GM18951 (cell line): ENCODE measurements around the gene CACNA1G.

Source experiments
- POLR2A ChIP-seq: IDR thresholded peaks from 4 replicates; pipeline ENCODE4 v1.6.1; 2011; ENCODE audit warnings: mild to moderate bottlenecking; ENCODE audit not compliant: insufficient read length, insufficient read depth; ENCODE audit errors: extremely low read depth
- in situ Hi-C: fragments of 300-500 bp; cut with MboI; formaldehyde crosslinking; loops from one replicate; pipeline ENCODE4 v1.12.0; 2022; ENCODE audit warnings: low sequenced_read_pairs, mixed read lengths, inconsistent platforms; ENCODE audit not compliant: unreplicated experiment

Gene CACNA1G

DNA sequence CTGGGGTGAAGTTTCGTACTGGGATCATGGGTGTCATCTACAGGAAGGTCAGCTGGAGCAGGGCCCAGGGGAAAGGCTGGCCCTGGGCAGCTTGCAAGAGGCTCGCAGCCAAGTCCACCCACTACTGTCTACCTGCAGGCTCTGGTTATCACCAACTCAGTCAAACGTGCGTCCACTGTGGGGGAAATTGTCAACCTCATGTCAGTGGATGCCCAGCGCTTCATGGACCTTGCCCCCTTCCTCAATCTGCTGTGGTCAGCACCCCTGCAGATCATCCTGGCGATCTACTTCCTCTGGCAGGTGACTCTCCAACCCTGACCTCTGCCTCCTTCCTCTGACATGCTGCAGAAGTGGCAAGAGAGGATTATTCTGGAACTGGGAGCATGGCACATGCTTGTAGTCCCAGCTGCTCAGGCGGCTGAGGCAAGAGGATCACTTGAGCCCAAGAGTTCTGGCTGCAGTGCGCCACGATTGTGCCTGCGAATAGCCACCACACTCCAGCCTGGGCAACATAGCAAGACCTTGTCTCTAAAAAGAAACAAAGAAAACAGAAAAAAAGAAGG, 103.4 kb downstream of the CACNA1G start:
- no peak for TF ChIP-seq POLR2A
- in situ Hi-C loops, result no loop called here

DNA sequence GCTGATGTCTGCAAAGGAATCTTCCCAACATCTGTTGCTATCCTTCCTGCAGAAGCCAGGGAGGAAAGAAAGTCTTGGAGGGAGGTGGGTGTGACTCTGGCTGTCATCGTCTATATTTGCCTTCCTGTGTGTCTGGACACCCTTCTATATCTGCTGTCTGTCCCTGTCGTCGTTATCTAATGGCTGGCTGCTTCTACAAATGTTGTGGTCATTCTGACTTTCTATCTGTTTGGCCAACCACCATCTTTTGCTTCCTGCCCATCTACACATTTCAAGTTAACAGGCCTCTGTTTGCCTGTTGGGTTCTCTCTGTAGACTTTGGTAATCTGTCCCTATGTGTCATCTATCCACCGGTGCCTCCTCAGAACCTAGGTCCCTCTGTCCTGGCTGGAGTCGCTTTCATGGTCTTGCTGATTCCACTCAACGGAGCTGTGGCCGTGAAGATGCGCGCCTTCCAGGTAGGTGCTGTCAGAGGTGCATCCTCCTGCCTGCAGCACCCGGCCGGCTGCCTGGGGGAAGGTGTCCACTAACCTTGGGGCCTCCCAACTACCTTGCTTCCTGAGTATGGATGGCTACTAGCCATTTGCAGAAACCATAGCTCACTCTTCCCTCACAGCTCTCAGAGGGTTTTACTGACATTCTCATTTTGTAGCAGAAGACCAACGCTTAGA, 104.4 kb downstream of the CACNA1G start:
- in situ Hi-C loops, result no loop called here
- TF ChIP-seq POLR2A, result no peak

DNA sequence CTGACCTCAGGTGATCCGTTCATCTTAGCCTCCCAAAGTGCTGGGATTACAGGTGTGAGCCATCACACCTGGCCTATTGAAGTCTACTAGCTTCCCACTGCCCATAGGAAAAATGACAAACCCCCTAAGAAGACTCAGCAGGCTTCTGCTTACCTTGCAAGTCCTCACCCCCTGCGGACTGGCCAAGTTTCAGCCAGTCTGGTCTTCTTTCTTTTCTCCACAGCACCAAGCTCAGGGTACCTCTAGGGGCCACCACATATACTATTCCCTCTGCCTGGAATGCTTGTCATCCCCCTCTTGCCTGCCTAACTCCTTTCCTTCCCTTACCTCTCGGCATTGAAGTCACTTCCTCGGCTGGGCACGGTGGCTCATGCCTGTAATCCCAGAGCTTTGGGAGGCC, 105.3 kb downstream of the CACNA1G start:
- in situ Hi-C loops, result no loop called here
- no peak for TF ChIP-seq POLR2A

DNA sequence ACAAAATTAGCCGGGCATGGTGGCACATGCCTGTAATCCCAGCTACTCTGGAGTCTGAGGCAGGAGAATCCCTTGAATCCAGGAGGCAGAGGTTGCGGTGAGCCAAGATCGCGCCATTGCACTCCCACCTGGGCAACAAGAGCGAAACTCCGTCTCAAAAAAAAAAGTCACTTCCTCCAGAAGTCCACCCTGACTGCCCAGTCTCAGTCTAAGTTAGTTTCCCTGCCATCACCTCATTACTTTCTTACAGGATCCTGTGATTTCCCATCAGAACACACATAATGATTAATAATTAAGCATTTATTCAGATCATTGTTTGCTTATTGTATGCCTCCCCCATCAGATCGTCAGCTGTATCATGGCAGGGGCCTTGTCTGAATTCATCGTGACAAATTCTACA, 105.8 kb downstream of the CACNA1G start:
- in situ Hi-C loops, result no loop called here
- TF ChIP-seq POLR2A, result no peak

DNA sequence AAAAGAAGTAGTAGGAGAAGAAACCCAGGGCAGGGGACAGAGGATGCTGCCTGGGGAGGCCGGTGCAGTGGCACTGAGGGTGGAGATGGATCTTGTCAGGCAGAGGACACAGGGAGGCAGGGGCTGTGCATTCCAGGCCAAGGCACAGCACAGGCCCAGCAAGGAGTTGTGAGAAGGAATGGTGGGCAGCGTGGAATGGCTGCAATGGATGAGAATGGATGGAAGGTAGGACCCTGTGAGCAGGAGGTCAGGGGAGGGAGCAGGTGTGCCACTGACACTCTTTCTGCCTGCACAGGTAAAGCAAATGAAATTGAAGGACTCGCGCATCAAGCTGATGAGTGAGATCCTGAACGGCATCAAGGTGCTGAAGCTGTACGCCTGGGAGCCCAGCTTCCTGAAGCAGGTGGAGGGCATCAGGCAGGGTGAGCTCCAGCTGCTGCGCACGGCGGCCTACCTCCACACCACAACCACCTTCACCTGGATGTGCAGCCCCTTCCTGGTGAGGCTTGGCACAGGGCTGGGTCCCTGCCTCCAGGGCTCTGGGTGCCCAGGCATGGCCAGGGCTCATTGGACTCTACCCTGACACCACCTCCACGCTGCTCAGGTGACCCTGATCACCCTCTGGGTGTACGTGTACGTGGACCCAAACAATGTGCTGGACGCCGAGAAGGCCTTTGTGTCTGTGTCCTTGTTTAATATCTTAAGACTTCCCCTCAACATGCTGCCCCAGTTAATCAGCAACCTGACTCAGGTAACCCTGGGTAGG, 106.9 kb downstream of the CACNA1G start:
- TF ChIP-seq POLR2A, result no peak
- in situ Hi-C loops, result no loop called here

DNA sequence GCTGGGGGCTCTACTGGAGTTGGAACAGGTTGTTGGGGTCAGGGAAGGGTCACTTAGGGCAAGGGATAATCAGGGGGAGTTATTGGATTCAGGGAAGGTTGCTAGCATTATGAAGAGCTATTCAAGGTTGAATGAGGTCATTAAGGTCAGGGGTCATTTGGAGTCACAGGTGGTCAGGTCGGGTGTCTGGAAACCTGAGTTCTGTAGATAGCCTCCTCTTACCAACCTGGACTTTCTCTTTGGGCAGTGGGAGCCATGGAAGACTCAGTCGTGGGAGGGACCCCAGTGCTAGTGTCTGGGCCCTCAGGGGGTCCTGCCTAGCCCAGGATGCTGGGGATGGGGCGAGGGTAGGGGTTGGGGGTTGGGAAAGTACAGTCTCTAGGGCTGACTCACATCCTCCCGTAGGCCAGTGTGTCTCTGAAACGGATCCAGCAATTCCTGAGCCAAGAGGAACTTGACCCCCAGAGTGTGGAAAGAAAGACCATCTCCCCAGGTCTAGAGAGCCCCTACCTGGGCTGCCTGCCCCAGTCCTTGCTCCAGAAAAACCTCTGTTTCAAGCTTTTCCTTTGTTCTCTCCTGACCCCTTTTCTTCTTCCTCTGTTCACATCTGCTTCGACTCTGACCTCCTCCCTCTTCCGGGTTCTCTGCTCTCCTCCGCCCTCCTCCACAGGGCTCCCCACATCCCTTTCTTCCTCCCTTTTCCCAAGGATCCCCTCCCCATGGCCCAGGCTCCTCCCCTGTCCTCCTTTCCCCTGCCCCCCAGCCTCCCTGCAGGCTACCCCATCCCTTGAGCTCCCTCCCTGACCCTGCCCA, 107.7 kb downstream of the CACNA1G start:
- TF ChIP-seq POLR2A, result no peak
- in situ Hi-C loops, result no loop called here

DNA sequence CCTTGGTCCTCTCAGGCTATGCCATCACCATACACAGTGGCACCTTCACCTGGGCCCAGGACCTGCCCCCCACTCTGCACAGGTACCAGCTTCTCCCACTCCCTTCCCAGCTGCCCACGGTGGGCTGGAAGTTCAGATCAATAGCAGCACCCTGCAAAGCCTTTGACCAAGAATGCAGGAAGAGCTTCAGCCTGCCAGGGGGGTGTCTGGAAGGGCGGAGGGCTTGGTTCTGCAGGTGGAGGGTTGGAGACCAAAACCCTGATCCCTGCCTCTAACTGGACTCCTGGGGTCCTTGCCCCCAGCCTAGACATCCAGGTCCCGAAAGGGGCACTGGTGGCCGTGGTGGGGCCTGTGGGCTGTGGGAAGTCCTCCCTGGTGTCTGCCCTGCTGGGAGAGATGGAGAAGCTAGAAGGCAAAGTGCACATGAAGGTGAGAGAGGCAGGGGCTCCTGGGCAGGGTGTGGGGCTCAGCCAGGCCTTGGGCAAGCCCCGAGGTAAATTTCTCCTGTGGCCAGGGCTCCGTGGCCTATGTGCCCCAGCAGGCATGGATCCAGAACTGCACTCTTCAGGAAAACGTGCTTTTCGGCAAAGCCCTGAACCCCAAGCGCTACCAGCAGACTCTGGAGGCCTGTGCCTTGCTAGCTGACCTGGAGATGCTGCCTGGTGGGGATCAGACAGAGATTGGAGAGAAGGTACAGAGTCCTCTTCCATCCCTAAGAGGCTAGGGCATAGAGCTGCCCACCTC, 108.5 kb downstream of the CACNA1G start:
- no peak for TF ChIP-seq POLR2A
- in situ Hi-C loops, result no loop called here

DNA sequence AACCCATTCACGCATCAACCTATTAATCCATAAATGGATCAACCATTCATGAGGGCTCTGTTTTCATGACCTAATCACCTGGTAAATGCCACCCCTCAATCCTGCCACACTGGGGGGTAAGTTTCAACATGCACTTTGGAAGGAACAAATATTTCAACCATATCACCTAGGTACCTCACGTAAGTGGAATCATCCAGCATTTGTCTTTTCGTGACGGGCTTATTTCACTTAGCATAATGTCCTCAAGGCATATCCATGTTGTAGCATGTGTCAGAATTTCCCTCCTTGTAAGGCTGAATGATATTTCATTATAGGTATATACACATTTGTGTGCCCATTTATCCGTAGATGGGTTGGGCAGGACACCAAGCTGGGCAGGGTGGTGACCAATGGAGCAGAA, 111.6 kb downstream of the CACNA1G start:
- in situ Hi-C loops, result no loop called here
- TF ChIP-seq POLR2A, result no peak

DNA sequence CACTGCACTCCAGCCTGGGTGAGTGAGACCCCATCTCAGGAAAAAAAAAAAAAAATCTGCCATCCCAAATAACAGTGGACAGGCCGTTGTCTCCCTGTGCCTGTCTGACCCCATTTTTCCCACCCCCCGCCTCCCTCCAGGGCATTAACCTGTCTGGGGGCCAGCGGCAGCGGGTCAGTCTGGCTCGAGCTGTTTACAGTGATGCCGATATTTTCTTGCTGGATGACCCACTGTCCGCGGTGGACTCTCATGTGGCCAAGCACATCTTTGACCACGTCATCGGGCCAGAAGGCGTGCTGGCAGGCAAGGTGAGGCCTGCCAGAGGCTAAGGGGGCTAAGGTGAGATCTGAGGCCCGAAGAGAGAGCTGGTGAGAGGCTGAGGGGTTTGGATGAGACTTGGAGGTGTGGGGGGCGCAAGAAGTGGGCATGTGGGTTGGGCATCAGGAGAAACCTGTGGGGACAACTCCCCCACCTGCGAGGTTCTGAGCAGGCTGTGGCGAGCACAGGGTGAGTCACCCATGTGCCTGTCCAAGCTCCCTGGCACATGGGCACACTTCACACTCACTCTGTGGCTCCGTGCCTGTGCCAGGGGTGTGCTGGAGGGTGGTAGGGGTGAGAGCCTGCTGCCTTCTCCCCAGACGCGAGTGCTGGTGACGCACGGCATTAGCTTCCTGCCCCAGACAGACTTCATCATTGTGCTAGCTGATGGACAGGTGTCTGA, 112.5 kb downstream of the CACNA1G start:
- TF ChIP-seq POLR2A, result no peak
- in situ Hi-C loops, result no loop called here

DNA sequence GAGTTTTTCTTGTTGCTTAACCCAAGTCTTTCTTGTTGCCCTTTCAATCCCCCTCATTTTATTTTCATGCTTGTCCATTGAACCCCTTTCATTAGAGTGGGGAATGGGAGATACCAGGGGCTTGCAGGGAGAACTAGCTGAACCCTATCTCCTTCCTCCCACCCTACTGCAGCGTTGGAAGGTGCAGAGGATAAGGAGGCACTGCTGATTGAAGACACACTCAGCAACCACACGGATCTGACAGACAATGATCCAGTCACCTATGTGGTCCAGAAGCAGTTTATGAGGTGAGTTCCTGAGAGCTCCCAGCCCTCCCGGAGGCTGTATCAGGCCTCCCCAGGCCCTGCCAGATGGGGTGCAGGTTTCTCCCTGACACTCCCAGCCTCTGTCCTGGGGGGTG, 114.7 kb downstream of the CACNA1G start:
- TF ChIP-seq POLR2A, result no peak
- in situ Hi-C loops, result no loop called here

DNA sequence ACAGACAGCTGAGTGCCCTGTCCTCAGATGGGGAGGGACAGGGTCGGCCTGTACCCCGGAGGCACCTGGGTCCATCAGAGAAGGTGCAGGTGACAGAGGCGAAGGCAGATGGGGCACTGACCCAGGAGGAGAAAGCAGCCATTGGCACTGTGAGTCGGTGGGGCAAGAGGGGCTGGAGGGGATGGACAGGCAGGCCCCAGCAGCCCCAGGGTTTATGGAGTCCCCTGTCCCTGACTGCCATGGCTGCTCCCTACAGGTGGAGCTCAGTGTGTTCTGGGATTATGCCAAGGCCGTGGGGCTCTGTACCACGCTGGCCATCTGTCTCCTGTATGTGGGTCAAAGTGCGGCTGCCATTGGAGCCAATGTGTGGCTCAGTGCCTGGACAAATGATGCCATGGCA, 115.1 kb downstream of the CACNA1G start:
- no peak for TF ChIP-seq POLR2A
- in situ Hi-C loops, result no loop called here
